HuH-7.5 (cell line): Measurements from ENCODE around the gene TXNRD3.

Source experiments
- DNase-seq: peaks from one replicate; pipeline ENCODE4 v3.0.0; 2011; ENCODE audit warnings: low spot score

The TXNRD3 gene

GRCh38 chr3:126654571-126655383, at the start of gene TXNRD3:
Gene TXNRD3, minus strand, starts transcription at chr3:126655124.
- DNase-seq = peak; percentile 76

- peak; percentile 96 for DNase-seq
Observed at GRCh38 chr3:126703512-126704493, 48.9 kb upstream of the TXNRD3 start, which contains the start of gene CHCHD6. Gene CHCHD6, plus strand, starts transcription at chr3:126704240. Its CDS starts 73 bp downstream, at chr3:126704313.

GRCh38 chr3:126699011-126699410, 44.1 kb upstream of the TXNRD3 start:
- DNase-seq = no peak

- no peak for DNase-seq
Observed at GRCh38 chr3:126696701-126697267, 41.9 kb upstream of the TXNRD3 start.

DNA sequence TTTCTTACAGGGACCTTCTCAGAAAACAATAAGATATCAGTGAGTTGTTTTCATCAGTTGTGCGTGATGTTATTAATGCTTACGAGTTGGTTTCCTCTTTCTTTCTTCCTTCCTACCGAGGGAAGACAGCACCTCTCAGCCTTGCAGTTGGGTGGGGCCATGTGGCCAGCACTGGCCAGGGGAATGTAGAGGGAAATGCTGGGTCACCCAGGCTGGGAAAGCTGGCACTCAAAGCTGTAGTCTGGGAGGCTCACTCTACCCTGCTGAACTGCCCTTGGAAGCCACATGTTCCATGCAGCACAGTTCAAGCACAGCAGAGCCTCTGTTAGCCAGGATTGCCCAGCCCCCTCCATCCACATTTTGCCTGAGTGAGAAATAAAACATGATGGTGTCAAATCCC, 39.0 kb upstream of the TXNRD3 start:
- no peak for DNase-seq

GRCh38 chr3:126692858-126693257, 37.9 kb upstream of the TXNRD3 start:
- DNase-seq = no peak

- DNase-seq = no peak
Observed at GRCh38 chr3:126691765-126692164, 36.8 kb upstream of the TXNRD3 start.

DNA sequence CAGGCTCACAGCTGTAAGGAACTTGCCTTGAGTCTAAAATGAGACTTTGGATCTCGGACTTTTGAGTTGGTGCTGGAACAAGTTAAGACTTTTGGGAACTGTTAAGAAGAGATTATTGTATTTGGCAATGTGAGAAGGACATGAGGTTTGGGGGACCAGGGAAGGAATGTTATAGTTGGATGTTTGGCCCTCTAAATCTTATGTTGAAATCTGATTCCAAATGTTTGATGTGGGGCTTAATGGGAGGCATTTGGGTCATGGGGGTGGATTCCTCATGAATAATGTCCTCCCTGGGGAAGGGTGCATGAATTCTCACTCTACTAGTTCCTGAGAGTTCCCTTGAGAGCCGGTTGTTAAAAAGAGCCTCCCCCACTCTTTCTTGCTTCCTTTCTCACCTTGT, 30.6 kb upstream of the TXNRD3 start:
- no peak for DNase-seq

DNA sequence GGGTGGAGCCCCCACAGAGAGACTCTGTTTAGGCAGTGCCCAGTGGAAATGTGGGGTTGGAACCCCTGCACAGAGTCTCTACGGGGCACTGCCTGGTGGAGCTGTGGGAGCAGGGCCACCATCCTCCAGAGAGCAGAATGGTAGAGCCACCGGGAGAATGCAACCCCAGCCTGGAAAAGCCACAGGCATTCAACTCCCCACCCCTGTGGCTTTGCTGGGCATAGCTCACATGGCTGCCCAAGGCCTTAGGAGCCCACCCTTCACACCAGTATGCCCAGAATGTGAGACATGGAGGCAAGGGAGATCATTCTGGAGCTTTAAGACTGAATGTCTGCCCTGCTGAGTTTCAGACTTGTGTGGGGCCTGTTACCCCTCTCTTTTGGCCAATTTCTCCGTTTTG, 30.1 kb upstream of the TXNRD3 start:
- DNase-seq = no peak

- no peak for DNase-seq
Observed at GRCh38 chr3:126684218-126684751, 29.4 kb upstream of the TXNRD3 start.

GRCh38 chr3:126683069-126683468, 28.1 kb upstream of the TXNRD3 start:
- DNase-seq = no peak

GRCh38 chr3:126682009-126682408, 27.1 kb upstream of the TXNRD3 start:
- no peak for DNase-seq

DNA sequence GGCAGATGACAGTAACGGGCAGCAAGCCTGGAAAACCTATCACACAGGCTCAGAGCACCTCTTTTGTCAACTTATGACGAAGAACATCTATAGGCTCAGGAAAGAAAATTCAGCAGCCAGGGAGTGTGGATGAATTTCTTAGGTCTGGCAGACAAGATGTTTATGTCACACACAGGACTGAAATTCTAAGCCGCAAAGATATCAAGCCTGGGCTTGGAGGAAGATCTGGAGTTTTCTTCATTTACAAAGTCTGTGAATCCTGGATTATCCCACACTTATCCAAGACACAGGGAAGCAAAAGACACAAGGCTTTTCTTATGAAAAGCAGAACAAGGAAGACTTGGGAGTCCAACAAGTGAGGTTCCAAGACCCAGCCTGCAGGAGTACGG, 25.7 kb upstream of the TXNRD3 start:
- DNase-seq = no peak

DNA sequence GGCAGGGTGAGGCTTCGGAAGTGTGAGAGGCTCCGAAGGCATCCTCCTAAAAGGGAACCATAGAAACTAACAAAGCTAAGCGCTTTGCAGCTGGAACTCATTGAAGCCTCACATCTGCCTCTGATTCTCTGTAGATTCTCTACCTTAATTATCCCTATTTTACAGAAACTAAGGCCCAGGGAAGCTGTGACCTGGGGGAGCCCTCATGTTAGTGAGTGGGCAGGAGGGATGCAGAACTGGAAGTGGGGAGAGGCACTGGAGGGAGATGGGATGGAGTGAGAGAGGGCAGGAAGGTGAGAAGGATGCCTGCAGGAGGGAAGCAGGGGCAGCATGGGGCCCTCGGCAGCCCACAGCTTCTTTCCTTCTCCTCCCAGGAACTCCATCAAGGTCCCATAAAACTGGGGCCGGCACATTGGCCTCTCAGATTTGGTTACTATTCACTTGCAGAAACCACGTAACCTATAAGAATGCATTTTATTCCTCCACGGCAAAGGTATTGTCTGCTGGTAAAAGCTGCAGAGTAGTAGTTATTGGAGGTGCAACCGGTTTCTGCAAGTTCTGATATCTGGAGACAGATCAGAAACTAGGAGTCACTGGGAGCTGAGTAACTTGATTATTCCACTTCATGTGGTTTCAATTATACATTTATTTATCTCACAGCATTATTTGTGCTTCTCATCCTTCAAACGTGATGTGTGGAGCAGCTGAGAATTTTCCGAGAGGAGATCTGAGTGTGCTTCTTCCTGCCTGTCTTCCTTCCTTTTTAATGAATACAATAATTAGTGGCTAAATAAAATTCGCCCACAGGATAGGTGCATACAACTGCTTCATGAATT, 25.1 kb upstream of the TXNRD3 start:
- no peak for DNase-seq

DNA sequence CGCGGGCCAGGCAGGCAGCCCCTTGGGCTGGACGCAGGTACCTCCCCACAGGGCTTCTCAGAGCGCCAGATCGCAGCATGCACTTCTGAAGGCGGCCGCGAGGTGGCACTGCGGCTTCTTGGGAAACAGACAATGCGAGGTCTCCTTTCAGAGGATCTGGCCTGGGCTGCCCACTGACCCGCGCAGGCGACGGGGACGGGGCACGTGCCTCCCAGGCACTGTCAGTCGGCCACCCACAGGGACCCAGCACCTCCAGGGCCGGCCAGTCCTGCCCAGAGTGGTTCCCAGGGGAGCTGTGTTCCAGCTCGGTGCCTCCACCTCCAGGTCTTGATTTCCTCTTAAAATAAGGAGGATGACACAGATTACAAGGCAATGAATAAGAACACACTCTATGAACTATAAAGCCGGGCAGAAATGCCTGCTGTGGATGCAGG, 24.4 kb upstream of the TXNRD3 start:
- DNase-seq = peak; percentile 78

GRCh38 chr3:126678693-126679317, 23.9 kb upstream of the TXNRD3 start:
- no peak for DNase-seq

- no peak for DNase-seq
Observed at GRCh38 chr3:126677862-126678503, 23.1 kb upstream of the TXNRD3 start.

DNA sequence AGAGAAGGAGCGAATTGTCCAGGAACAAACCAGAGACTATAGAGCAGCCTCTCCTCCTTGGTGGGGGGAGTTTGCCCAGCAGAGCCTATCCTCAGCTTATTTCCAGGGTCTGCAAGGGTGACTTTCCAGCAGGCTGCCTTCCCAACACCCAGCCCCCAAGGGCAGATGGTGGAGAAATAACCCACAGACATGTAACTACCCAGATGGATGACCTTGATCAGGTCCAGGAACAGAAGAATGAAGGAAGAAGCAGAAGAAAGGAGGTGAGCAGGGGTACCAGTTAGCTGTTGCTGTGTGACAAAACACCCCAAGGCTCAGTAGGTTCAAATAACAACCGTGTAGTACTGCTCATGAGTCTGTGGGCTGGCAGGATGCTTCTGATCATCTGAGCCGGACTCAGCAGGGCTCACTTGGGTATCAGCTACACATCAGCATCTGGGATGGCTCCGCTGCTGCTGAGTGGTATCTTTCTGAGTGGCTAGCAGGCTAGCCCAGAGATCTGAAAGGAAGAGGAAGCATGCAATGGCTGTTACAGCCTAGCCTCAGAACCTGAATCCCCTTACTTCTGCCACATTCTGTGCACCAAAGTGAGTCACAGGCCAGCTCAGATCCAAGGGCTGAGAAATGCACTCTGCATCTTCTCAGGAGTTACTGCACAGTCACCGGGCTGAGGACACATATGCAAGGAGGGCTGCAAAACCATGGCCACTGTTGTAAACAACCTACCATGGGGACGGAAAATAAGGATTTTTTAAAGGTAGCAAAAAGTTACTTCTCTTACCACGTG, 22.2 kb upstream of the TXNRD3 start:
- DNase-seq = no peak

DNA sequence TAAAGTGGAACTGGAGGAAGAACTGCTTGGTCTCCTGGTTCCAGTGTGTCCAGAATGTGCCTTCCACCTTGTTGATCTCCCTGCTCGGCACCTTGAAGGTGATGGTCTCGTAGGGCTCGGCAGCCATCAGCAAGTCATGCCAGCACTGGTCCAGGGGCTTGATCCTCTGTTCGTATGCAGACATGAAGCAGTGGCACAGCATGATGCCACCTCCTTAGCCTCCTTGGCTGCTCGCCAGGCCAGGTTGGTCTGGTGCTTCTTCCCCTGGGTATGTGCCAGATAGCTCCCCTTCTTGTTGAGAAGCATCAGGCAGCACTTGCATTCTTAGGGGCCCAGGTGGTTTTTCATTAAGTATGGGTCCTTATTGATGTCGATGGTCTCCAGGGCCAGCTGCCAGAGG, 17.8 kb upstream of the TXNRD3 start:
- no peak for DNase-seq
